C4-2B (cell line): ENCODE data around the gene NOMO2.
"Not testable (repeated sequence)": the region's sequence is repeated elsewhere in the genome, so short reads cannot be mapped to it uniquely, and the experiment has no call there.

Source experiments
- H3K27ac ChIP-seq: fragments of 450-650 bp; 2 replicates; pipeline ENCODE4 v1.5.1; 2017
- CTCF ChIP-seq: fragments of 450-650 bp; conservative IDR thresholded peaks from 2 replicates; pipeline ENCODE4 v1.5.1; 2017; ENCODE audit warnings: mild to moderate bottlenecking

The NOMO2 gene

GRCh38 chr16:18561727-18562314 is at the start of gene NOMO2:
NOMO2 (minus strand) TSS chr16:18562097; CDS start chr16:18562040, 57 bp downstream.
- not testable (repeated sequence) for H3K27ac ChIP-seq

- H3K27ac ChIP-seq: not testable (repeated sequence)
These were observed 48.4 kb upstream of the NOMO2 start for GRCh38 chr16:18610147-18610803.

GRCh38 chr16:18608271-18608670 is 46.4 kb upstream of the NOMO2 start:
- H3K27ac ChIP-seq: not testable (repeated sequence)

- H3K27ac ChIP-seq: not testable (repeated sequence)
These were observed 41.8 kb upstream of the NOMO2 start for GRCh38 chr16:18603572-18604246.

GRCh38 chr16:18598582-18598981 is 36.7 kb upstream of the NOMO2 start:
- not testable (repeated sequence) for H3K27ac ChIP-seq

- H3K27ac ChIP-seq: not testable (repeated sequence)
These were observed 35.8 kb upstream of the NOMO2 start for GRCh38 chr16:18597734-18598133.

- H3K27ac ChIP-seq: not testable (repeated sequence)
These were observed 35.4 kb upstream of the NOMO2 start for GRCh38 chr16:18597319-18597718.

GRCh38 chr16:18595796-18596195 is 33.9 kb upstream of the NOMO2 start:
- peak overlapping the region; percentile 45; the same call in 1 of the 2 replicates for H3K27ac ChIP-seq

GRCh38 chr16:18594880-18595279 is 33.0 kb upstream of the NOMO2 start:
- H3K27ac ChIP-seq: not testable (repeated sequence)

- H3K27ac ChIP-seq: not testable (repeated sequence)
These were observed 32.0 kb upstream of the NOMO2 start for GRCh38 chr16:18593904-18594303.

- not testable (repeated sequence) for H3K27ac ChIP-seq
These were observed 31.1 kb upstream of the NOMO2 start for GRCh38 chr16:18592982-18593381.

- 0 out of 2 replicates have a peak, but pooled peaks have one; percentile 12 for TF ChIP-seq CTCF
- H3K27ac ChIP-seq: not testable (repeated sequence)
These were observed 30.0 kb upstream of the NOMO2 start for GRCh38 chr16:18591908-18592307.

- not testable (repeated sequence) for H3K27ac ChIP-seq
These were observed 29.5 kb upstream of the NOMO2 start for GRCh38 chr16:18591441-18591840.

- not testable (repeated sequence) for H3K27ac ChIP-seq
These were observed 27.9 kb upstream of the NOMO2 start for GRCh38 chr16:18589806-18590205.

GRCh38 chr16:18586560-18587540 is 25.0 kb upstream of the NOMO2 start:
- not testable (repeated sequence) for H3K27ac ChIP-seq

- H3K27ac ChIP-seq: not testable (repeated sequence)
These were observed 23.9 kb upstream of the NOMO2 start for GRCh38 chr16:18585789-18586188.
